Mononuclear cell (primary cell): Measurements from ENCODE around the gene RASAL1. TPM values are rescaled to one million over a fixed set of nuclear protein-coding genes. Genes with fewer than 3 reads are reported as not detected.

ENCODE experiments used
- H3K27me3 ChIP-seq: 2 replicates; pipeline ENCODE4 v1.6.0; 2011; ENCODE audit warnings: low read length, control low read depth; ENCODE audit not compliant: insufficient read depth
- H3K4me1 ChIP-seq: 2 replicates; pipeline ENCODE4 v1.5.1; 2011; ENCODE audit warnings: mild to moderate bottlenecking, low read length, control low read depth; ENCODE audit not compliant: insufficient read depth
- H3K4me3 ChIP-seq: 2 replicates; pipeline ENCODE4 v1.5.1; 2011; ENCODE audit warnings: mild to moderate bottlenecking, low read length, moderate library complexity
- H3K9me3 ChIP-seq: 2 replicates; pipeline ENCODE4 v1.5.1; 2011; ENCODE audit warnings: low read depth, mild to moderate bottlenecking, control low read depth, low read length
- total RNA-seq: library from RNA; depleted of rRNA; stranded (reverse); fragments of >200 nt; gene quantifications from one replicate; pipeline ENCODE4 v1.2.3, GENCODE V29; 2012

Gene RASAL1
- total RNA-seq, 1 donor = 0.10 TPM

- Histone ChIP-seq H3K4me1 (peaks cover 57% of the 10 kb centered on the region), H3K4me3 (no peak overlapping the region), H3K9me3 (no peaks in the 10 kb centered on the region), H3K27me3 (peaks cover 8% of the 10 kb centered on the region)
Measured at GRCh38 chr12:113060336-113060960, 75.1 kb downstream of the RASAL1 start.

- H3K4me1 ChIP-seq = peaks cover 60% of the 10 kb centered on the region
- H3K4me3 ChIP-seq = no peak overlapping the region
- H3K9me3 ChIP-seq = no peaks in the 10 kb centered on the region
- H3K27me3 ChIP-seq = peaks cover 12% of the 10 kb centered on the region
Measured at GRCh38 chr12:113059071-113059595, 76.4 kb downstream of the RASAL1 start.

- Histone ChIP-seq H3K27me3 (peaks cover 12% of the 10 kb centered on the region), H3K9me3 (no peaks in the 10 kb centered on the region), H3K4me1 (peaks cover 55% of the 10 kb centered on the region), H3K4me3 (no peak overlapping the region)
Measured at GRCh38 chr12:113058553-113058952, 77.0 kb downstream of the RASAL1 start.

- H3K4me1 ChIP-seq = peaks cover 52% of the 10 kb centered on the region
- H3K27me3 ChIP-seq = peaks cover 12% of the 10 kb centered on the region
- no peak overlapping the region for H3K4me3 ChIP-seq
- H3K9me3 ChIP-seq = no peaks in the 10 kb centered on the region
Measured at GRCh38 chr12:113057565-113058485, 77.7 kb downstream of the RASAL1 start.

- Histone ChIP-seq H3K4me3 (peak within 1 kb of the TSS; percentile 40), H3K4me1 (peaks cover 57% of the 10 kb centered on the region), H3K27me3 (peaks cover 12% of the 10 kb centered on the region), H3K9me3 (no peaks in the 10 kb centered on the region)
Measured at GRCh38 chr12:113056631-113057488, 78.7 kb downstream of the RASAL1 start, which contains the start of gene DTX1. Gene DTX1 (plus strand): TSS chr12:113056730. CDS start chr12:113058193, 1,463 bp downstream.

- Histone ChIP-seq H3K4me1 (peaks cover 60% of the 10 kb centered on the region), H3K27me3 (peaks cover 12% of the 10 kb centered on the region), H3K4me3 (peak overlapping the region; percentile 40), H3K9me3 (no peaks in the 10 kb centered on the region)
Measured at GRCh38 chr12:113056381-113056630, 79.3 kb downstream of the RASAL1 start.

- H3K9me3 ChIP-seq = no peaks in the 10 kb centered on the region
- H3K4me1 ChIP-seq = peaks cover 59% of the 10 kb centered on the region
- H3K27me3 ChIP-seq = peaks cover 12% of the 10 kb centered on the region
- peak overlapping the region; percentile 40 for H3K4me3 ChIP-seq
Measured at GRCh38 chr12:113055594-113056380, 79.8 kb downstream of the RASAL1 start.

GRCh38 chr12:113054948-113055486, 80.5 kb downstream of the RASAL1 start:
- Histone ChIP-seq H3K27me3 (peaks cover 12% of the 10 kb centered on the region), H3K4me3 (no peak overlapping the region), H3K9me3 (no peaks in the 10 kb centered on the region), H3K4me1 (peaks cover 60% of the 10 kb centered on the region)

- no peak overlapping the region for H3K4me3 ChIP-seq
- H3K9me3 ChIP-seq = no peaks in the 10 kb centered on the region
- H3K27me3 ChIP-seq = peaks cover 12% of the 10 kb centered on the region
- H3K4me1 ChIP-seq = peaks cover 59% of the 10 kb centered on the region
Measured at GRCh38 chr12:113052326-113052725, 83.2 kb downstream of the RASAL1 start.

GRCh38 chr12:113051759-113052158, 83.8 kb downstream of the RASAL1 start:
- Histone ChIP-seq H3K9me3 (no peaks in the 10 kb centered on the region), H3K27me3 (peaks cover 12% of the 10 kb centered on the region), H3K4me1 (peaks cover 59% of the 10 kb centered on the region), H3K4me3 (no peak overlapping the region)

GRCh38 chr12:113050795-113051194, 84.8 kb downstream of the RASAL1 start:
- H3K4me1 ChIP-seq = peaks cover 55% of the 10 kb centered on the region
- H3K4me3 ChIP-seq = no peak overlapping the region
- no peaks in the 10 kb centered on the region for H3K9me3 ChIP-seq
- peaks cover 6% of the 10 kb centered on the region for H3K27me3 ChIP-seq

- no peak overlapping the region for H3K4me3 ChIP-seq
- peaks cover 49% of the 10 kb centered on the region for H3K4me1 ChIP-seq
- H3K9me3 ChIP-seq = no peaks in the 10 kb centered on the region
- H3K27me3 ChIP-seq = peaks cover 4% of the 10 kb centered on the region
Measured at GRCh38 chr12:113049976-113050742, 85.4 kb downstream of the RASAL1 start.
